ENCODE measurements around the gene EMILIN1. TPM values are rescaled to one million over a fixed set of nuclear protein-coding genes. Genes with fewer than 3 reads are reported as not detected.

Gene EMILIN1
- total RNA-seq, 1 experiment from 2014 or later: 0.31 TPM

- in situ Hi-C loops (cut with HindIII; ENCODE audit: low pct_unique_long_range_greater_than_20kb, low sequenced_read_pairs) (no loop called here), intact Hi-C loops (cut with micrococcal nuclease; ENCODE audit: unreplicated experiment) (no loop called here)
- no peaks in the 10 kb centered on the region for H3K9me3 ChIP-seq (ENCODE audit: control insufficient read depth, insufficient read depth, low read depth, low read length)
- no TSS peak for BruUV-seq (replicated peaks)
- H3K36me3 ChIP-seq (ENCODE audit: control insufficient read depth, insufficient read depth, low read length): peaks cover 4% of the 10 kb centered on the region; the same call in 1 of the 2 replicates
- H3K27ac ChIP-seq (ENCODE audit: low read length): peak overlapping the region; percentile 84
- ATAC-seq (no peak), DNase-seq (ENCODE audit: low read depth, low spot score) (no peak)
- peak overlapping the region; percentile 94 to 97 for H3K4me3 ChIP-seq (ENCODE audit: low read depth in 2 of 2, low read length in 2 of 2)
- CTCF ChIA-PET: interaction anchor here (0.9 kb wide), 1 partner anchor 66 kb away, joined by 3 read pairs; no protein-coding TSS in a partner anchor
- H3K27me3 ChIP-seq (ENCODE audit: control insufficient read depth, insufficient read depth, low read length): no peaks in the 10 kb centered on the region
- peaks cover 5% of the 10 kb centered on the region for H3K4me1 ChIP-seq (ENCODE audit: control insufficient read depth, insufficient read depth, low read length)
- POLR2A ChIA-PET: no interaction called here
- TF ChIP-seq POLR2AphosphoS5 (IDR thresholded peaks at IDR 0.05; ENCODE audit: low read depth, low read length): no peak
- TF ChIP-seq REST (IDR thresholded peaks at IDR 0.05; ENCODE audit: insufficient read depth in 1 of 2, low read depth in 2 of 2, low read length in 1 of 2): no peak
- TF ChIP-seq CTCF (IDR thresholded peaks at IDR 0.05): no peak
- no peak for TF ChIP-seq SIN3A (IDR thresholded peaks at IDR 0.05; ENCODE audit: borderline replicate concordance, insufficient read depth, low read depth, low read length)
- no peak for TF ChIP-seq TCF7L2 (IDR thresholded peaks at IDR 0.05; ENCODE audit: low read depth, low read length)
Measured at GRCh38 chr2:27133195-27133875, 54.9 kb downstream of the EMILIN1 start.

GRCh38 chr2:27133905-27134780 lies 55.7 kb downstream of the EMILIN1 start, which contains the start of gene PREB:
TSS of gene PREB (minus strand) at chr2:27134636. CDS start at chr2:27134421, 215 bp downstream.
- in situ Hi-C loops (cut with HindIII; ENCODE audit: low pct_unique_long_range_greater_than_20kb, low sequenced_read_pairs): no loop called here
- no TSS peak for BruUV-seq (replicated peaks)
- Histone ChIP-seq H3K4me1 (ENCODE audit: control insufficient read depth, insufficient read depth, low read length) (peaks cover 5% of the 10 kb centered on the region), H3K27me3 (ENCODE audit: control insufficient read depth, insufficient read depth, low read length) (no peaks in the 10 kb centered on the region), H3K4me3 (ENCODE audit: low read depth in 2 of 2, low read length in 2 of 2) (peak within 1 kb of the TSS; percentile 94 to 97), H3K9me3 (ENCODE audit: control insufficient read depth, insufficient read depth, low read depth, low read length) (no peaks in the 10 kb centered on the region), H3K36me3 (ENCODE audit: control insufficient read depth, insufficient read depth, low read length) (peaks cover 4% of the 10 kb centered on the region; the same call in 1 of the 2 replicates), H3K27ac (ENCODE audit: low read length) (peak within 1 kb of the TSS; percentile 89)
- intact Hi-C loops (cut with micrococcal nuclease; ENCODE audit: unreplicated experiment): no loop called here
- ChIA-PET POLR2A (interaction anchor here (0.6 kb wide), 1 partner anchor 176 kb away, joined by 4 read pairs; no protein-coding TSS in a partner anchor), CTCF (interaction anchor here (0.9 kb wide), 1 partner anchor 65 kb away, joined by 3 read pairs; no protein-coding TSS in a partner anchor)
- ATAC-seq (peak; percentile 98), DNase-seq (ENCODE audit: low read depth, low spot score) (peak; percentile 88)
- TF ChIP-seq CTCF (IDR thresholded peaks at IDR 0.05): no peak
- no peak for TF ChIP-seq REST (IDR thresholded peaks at IDR 0.05; ENCODE audit: insufficient read depth in 1 of 2, low read depth in 2 of 2, low read length in 1 of 2)
- no peak for TF ChIP-seq TCF7L2 (IDR thresholded peaks at IDR 0.05; ENCODE audit: low read depth, low read length)
- 0 out of 2 replicates have a peak, but pooled peaks have one; percentile 33 for TF ChIP-seq SIN3A (IDR thresholded peaks at IDR 0.05; ENCODE audit: borderline replicate concordance, insufficient read depth, low read depth, low read length)
- TF ChIP-seq POLR2AphosphoS5 (IDR thresholded peaks at IDR 0.05; ENCODE audit: low read depth, low read length): peak; percentile 91

All from Panc1 (cell line).